CD8-positive, alpha-beta memory T cell (primary cell): ENCODE results near the gene PHYHIPL. TPM values are rescaled to one million over a fixed set of nuclear protein-coding genes. Genes with fewer than 3 reads are reported as not detected.

Source experiments
- CTCF ChIA-PET: fragments of 350-600 bp; sonication (Branson Sonifier 250); formaldehyde crosslinking; loops from one replicate; lab custom pipeline; 2021; ENCODE audit warnings: antibody characterized with exemption; lab: Charles Lee
- POLR2A ChIA-PET: fragments of 350-600 bp; sonication (Branson Sonifier 250); formaldehyde crosslinking; loops from one replicate; lab custom pipeline; 2021; ENCODE audit warnings: antibody characterized with exemption; lab: Charles Lee
- DNase-seq, 5 donors: peaks; one replicate each; pipeline versions ENCODE4 v3.0.0 to v3.0.0-alpha.2; 2020 to 2022; ENCODE audit warnings: mixed read lengths in 1 of 5
- H3K27ac ChIP-seq: one replicate; pipeline ENCODE4 v1.7.0; 2013; ENCODE audit warnings: low read depth, mild to moderate bottlenecking, low read length, moderate library complexity
- H3K27me3 ChIP-seq: 2 replicates; pipeline ENCODE4 v1.7.0; 2013; ENCODE audit warnings: low read length, mild to moderate bottlenecking; ENCODE audit not compliant: insufficient read depth, poor library complexity, severe bottlenecking
- H3K36me3 ChIP-seq: 2 replicates; pipeline ENCODE4 v1.7.0; 2013; ENCODE audit warnings: mild to moderate bottlenecking, low read length, moderate library complexity; ENCODE audit not compliant: insufficient read depth
- H3K4me1 ChIP-seq: 2 replicates; pipeline ENCODE4 v1.7.0; 2013; ENCODE audit warnings: mild to moderate bottlenecking, low read length, moderate library complexity; ENCODE audit not compliant: insufficient read depth
- H3K4me3 ChIP-seq: 2 replicates; pipeline ENCODE4 v1.7.0; 2013; ENCODE audit warnings: mild to moderate bottlenecking, low read length
- H3K9me3 ChIP-seq: 2 replicates; pipeline ENCODE4 v1.7.0; 2013; ENCODE audit warnings: mild to moderate bottlenecking, low read length
- H3K27ac Mint-ChIP-seq, 8 donors: one replicate each; pipeline ENCODE4 v1.8.0; 2020 to 2021; ENCODE audit warnings: mixed read lengths in 8 of 8, mild to moderate bottlenecking in 6 of 8, inconsistent platforms in 3 of 8, moderate library complexity in 3 of 8
- H3K27me3 Mint-ChIP-seq, 2 donors: one replicate each; pipeline ENCODE4 v1.8.0; 2020 to 2021; ENCODE audit warnings: mixed read lengths in 2 of 2, mild to moderate bottlenecking in 1 of 2, moderate library complexity in 1 of 2
- H3K36me3 Mint-ChIP-seq, 3 donors: one replicate each; pipeline ENCODE4 v1.8.0; 2020 to 2021; ENCODE audit warnings: mixed read lengths in 3 of 3, inconsistent platforms in 1 of 3, mild to moderate bottlenecking in 1 of 3
- H3K4me1 Mint-ChIP-seq, 3 donors: one replicate each; pipeline ENCODE4 v1.8.0; 2020 to 2021; ENCODE audit warnings: mixed read lengths in 3 of 3, inconsistent platforms in 1 of 3, mild to moderate bottlenecking in 1 of 3
- H3K4me3 Mint-ChIP-seq, 7 donors: one replicate each; pipeline ENCODE4 v1.8.0; 2020 to 2021; ENCODE audit warnings: mixed read lengths in 7 of 7, mild to moderate bottlenecking in 6 of 7, moderate library complexity in 4 of 7, inconsistent platforms in 2 of 7
- H3K9me3 Mint-ChIP-seq, 5 donors: one replicate each; pipeline ENCODE4 v1.8.0; 2020 to 2022; ENCODE audit warnings: mixed read lengths in 5 of 5, mild to moderate bottlenecking in 3 of 5, moderate library complexity in 2 of 5, inconsistent platforms in 1 of 5
- polyA plus RNA-seq: library from polyadenylated mRNA; unstranded; fragments of 300-500 nt; fragmentation: Illumina TruSeq; gene quantifications from one replicate; pipeline ENCODE4 v1.2.3, GENCODE V29; 2021
- total RNA-seq, 2 experiments: library from RNA; stranded (reverse); gene quantifications; one replicate each; pipeline ENCODE4 v1.2.3, GENCODE V29; 2021

Gene PHYHIPL
- total and polyA plus RNA-seq, 3 experiments from 2014 or later, result not detected

DNA sequence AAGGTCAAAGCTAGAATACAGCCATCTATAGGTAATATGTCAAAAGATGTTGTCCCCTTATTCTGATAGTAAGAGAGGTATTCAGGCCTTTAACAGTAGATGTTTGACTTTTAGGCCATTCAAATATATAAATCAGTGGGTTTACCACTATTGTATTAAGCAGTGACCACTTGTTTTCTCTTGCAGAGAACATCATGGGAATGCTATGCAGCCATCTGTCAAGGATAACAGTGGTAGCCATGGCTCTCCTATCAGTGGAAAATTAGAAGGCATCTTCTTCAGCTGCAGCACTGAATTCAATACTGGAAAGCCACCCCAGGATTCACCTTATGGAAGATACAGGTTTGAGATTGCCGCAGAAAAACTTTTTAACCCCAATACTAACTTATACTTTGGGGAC lies 68.4 kb downstream of the PHYHIPL start:
- H3K36me3 ChIP-seq, result no peaks in the 10 kb centered on the region
- Mint-ChIP-seq H3K4me1 (no peaks in the 10 kb centered on the region), H3K9me3 (peaks cover 0 to 4% (median 2%) of the 10 kb centered on the region in 5 donors), H3K27ac (no peak overlapping the region), H3K27me3 (no peaks in the 10 kb centered on the region), H3K4me3 (no peak overlapping the region), H3K36me3 (no peaks in the 10 kb centered on the region)
- no peaks in the 10 kb centered on the region for H3K9me3 ChIP-seq
- DNase-seq, result no peak
- POLR2A ChIA-PET, result no interaction called here
- H3K27me3 ChIP-seq, result no peaks in the 10 kb centered on the region
- no peaks in the 10 kb centered on the region for H3K4me1 ChIP-seq
- no peak overlapping the region for H3K4me3 ChIP-seq
- H3K27ac ChIP-seq, result no peak overlapping the region
- CTCF ChIA-PET, result no interaction called here

DNA sequence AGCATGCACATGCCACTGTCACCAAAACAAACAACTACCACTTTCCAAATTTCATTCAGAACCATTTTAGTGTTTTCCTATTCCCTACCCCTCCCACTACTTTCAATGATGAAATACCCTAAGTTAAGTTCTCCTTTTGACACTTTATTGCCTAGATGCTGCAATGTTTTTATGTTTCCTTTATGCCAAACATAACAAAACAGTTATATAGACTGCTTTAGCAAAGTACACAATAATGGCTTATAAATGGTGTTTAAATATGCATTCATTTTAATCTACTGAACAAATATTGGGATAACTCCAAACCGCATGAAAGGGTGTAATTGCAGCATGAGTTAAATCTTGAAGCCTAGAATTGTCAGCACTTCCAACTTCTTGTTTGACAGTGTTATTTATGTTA lies 69.2 kb downstream of the PHYHIPL start:
- ChIA-PET POLR2A (no interaction called here), CTCF (no interaction called here)
- no peak overlapping the region for H3K4me3 Mint-ChIP-seq
- no peak overlapping the region for H3K27ac ChIP-seq
- no peak overlapping the region for H3K4me3 ChIP-seq
- H3K9me3 Mint-ChIP-seq, result peaks cover 0 to 4% (median 2%) of the 10 kb centered on the region in 5 donors
- no peak overlapping the region for H3K27ac Mint-ChIP-seq
- H3K4me1 ChIP-seq, result no peaks in the 10 kb centered on the region
- no peak for DNase-seq
- H3K36me3 Mint-ChIP-seq, result no peaks in the 10 kb centered on the region
- H3K9me3 ChIP-seq, result no peaks in the 10 kb centered on the region
- no peaks in the 10 kb centered on the region for H3K27me3 ChIP-seq
- no peaks in the 10 kb centered on the region for H3K27me3 Mint-ChIP-seq
- H3K4me1 Mint-ChIP-seq, result no peaks in the 10 kb centered on the region
- H3K36me3 ChIP-seq, result no peaks in the 10 kb centered on the region

- Histone ChIP-seq H3K9me3 (no peaks in the 10 kb centered on the region), H3K4me1 (no peaks in the 10 kb centered on the region), H3K27ac (no peak overlapping the region), H3K27me3 (no peaks in the 10 kb centered on the region), H3K36me3 (no peaks in the 10 kb centered on the region), H3K4me3 (no peak overlapping the region)
- Mint-ChIP-seq H3K9me3 (peaks cover 0 to 5% (median 0%) of the 10 kb centered on the region in 5 donors), H3K36me3 (no peaks in the 10 kb centered on the region), H3K4me3 (no peak overlapping the region), H3K27me3 (no peaks in the 10 kb centered on the region), H3K4me1 (no peaks in the 10 kb centered on the region), H3K27ac (no peak overlapping the region)
- DNase-seq, result no peak
- ChIA-PET POLR2A (no interaction called here), CTCF (no interaction called here)
Observed at GRCh38 chr10:59252491-59252890, 76.0 kb downstream of the PHYHIPL start.

DNA sequence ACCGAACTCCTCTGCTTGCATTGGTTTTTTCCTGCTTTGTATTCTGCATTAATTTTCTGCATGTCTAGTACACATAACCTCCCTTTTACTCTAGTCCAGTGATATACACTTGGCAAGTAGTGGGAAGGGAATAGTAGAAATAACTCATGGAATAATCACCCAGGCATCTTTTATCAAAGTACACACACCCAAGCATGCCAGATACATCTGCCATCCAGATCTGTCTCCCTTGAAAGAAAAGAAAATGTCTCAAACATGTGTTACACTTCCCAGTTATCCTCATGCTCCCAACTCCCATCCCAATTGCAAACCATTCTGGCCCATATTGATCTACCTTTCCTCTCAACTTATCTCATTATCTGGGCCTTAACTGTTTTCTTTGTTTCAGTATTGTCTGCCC lies 79.0 kb downstream of the PHYHIPL start:
- ChIA-PET CTCF (no interaction called here), POLR2A (no interaction called here)
- Mint-ChIP-seq H3K27ac (no peak overlapping the region), H3K4me3 (no peak overlapping the region), H3K36me3 (no peaks in the 10 kb centered on the region), H3K27me3 (no peaks in the 10 kb centered on the region), H3K9me3 (peaks cover 0 to 3% (median 0%) of the 10 kb centered on the region in 5 donors), H3K4me1 (no peaks in the 10 kb centered on the region)
- Histone ChIP-seq H3K36me3 (no peaks in the 10 kb centered on the region), H3K27me3 (no peaks in the 10 kb centered on the region), H3K9me3 (no peaks in the 10 kb centered on the region), H3K27ac (no peak overlapping the region), H3K4me3 (no peak overlapping the region), H3K4me1 (no peaks in the 10 kb centered on the region)
- no peak for DNase-seq

GRCh38 chr10:59257224-59257623 lies 80.8 kb downstream of the PHYHIPL start:
- POLR2A ChIA-PET, result no interaction called here
- Histone ChIP-seq H3K4me3 (no peak overlapping the region), H3K27me3 (no peaks in the 10 kb centered on the region), H3K9me3 (no peaks in the 10 kb centered on the region), H3K36me3 (no peaks in the 10 kb centered on the region), H3K27ac (no peak overlapping the region), H3K4me1 (no peaks in the 10 kb centered on the region)
- CTCF ChIA-PET, result no interaction called here
- H3K4me1 Mint-ChIP-seq, result no peaks in the 10 kb centered on the region
- H3K27ac Mint-ChIP-seq, result no peak overlapping the region
- no peaks in the 10 kb centered on the region for H3K36me3 Mint-ChIP-seq
- no peak overlapping the region for H3K4me3 Mint-ChIP-seq
- H3K27me3 Mint-ChIP-seq, result no peaks in the 10 kb centered on the region
- no peak for DNase-seq
- H3K9me3 Mint-ChIP-seq, result peaks cover 0 to 3% (median 0%) of the 10 kb centered on the region in 5 donors

- H3K4me1 Mint-ChIP-seq, result no peaks in the 10 kb centered on the region
- Histone ChIP-seq H3K4me3 (no peak overlapping the region), H3K9me3 (no peaks in the 10 kb centered on the region), H3K27me3 (no peaks in the 10 kb centered on the region), H3K27ac (no peak overlapping the region), H3K36me3 (no peaks in the 10 kb centered on the region), H3K4me1 (no peaks in the 10 kb centered on the region)
- no peak overlapping the region for H3K4me3 Mint-ChIP-seq
- H3K27me3 Mint-ChIP-seq, result no peaks in the 10 kb centered on the region
- no peak overlapping the region for H3K27ac Mint-ChIP-seq
- H3K36me3 Mint-ChIP-seq, result no peaks in the 10 kb centered on the region
- POLR2A ChIA-PET, result no interaction called here
- DNase-seq, result no peak
- peaks cover 0 to 4% (median 0%) of the 10 kb centered on the region in 5 donors for H3K9me3 Mint-ChIP-seq
- CTCF ChIA-PET, result no interaction called here
Observed at GRCh38 chr10:59258890-59259289, 82.4 kb downstream of the PHYHIPL start.

DNA sequence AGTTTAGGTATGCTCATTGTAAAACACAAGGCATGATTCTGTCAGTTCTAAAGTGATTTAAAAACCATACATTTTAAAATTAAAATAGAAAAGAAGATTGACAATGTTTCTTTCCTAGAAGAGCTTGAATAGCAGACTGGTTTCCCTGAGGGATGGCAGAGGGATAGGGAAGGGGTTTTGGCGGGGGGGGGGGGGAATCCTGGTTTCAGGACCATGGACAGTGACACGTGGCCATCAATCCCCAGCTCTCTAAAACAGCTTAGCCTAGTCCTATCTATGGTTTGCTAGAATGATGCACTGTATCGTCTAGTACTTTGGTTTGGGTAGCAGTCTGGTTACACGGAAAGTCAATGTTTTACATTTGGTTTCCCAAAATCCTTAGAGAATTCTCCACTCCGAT lies 88.7 kb downstream of the PHYHIPL start:
- Histone ChIP-seq H3K36me3 (no peaks in the 10 kb centered on the region), H3K9me3 (no peaks in the 10 kb centered on the region), H3K4me3 (no peak overlapping the region), H3K27me3 (no peaks in the 10 kb centered on the region), H3K4me1 (no peaks in the 10 kb centered on the region), H3K27ac (no peak overlapping the region)
- peaks cover 0 to 1% (median 0%) of the 10 kb centered on the region in 3 donors for H3K36me3 Mint-ChIP-seq
- no peak overlapping the region for H3K27ac Mint-ChIP-seq
- H3K9me3 Mint-ChIP-seq, result peaks cover 2 to 8% (median 5%) of the 10 kb centered on the region in 5 donors
- no peaks in the 10 kb centered on the region for H3K4me1 Mint-ChIP-seq
- H3K27me3 Mint-ChIP-seq, result no peaks in the 10 kb centered on the region
- DNase-seq, result no peak
- CTCF ChIA-PET, result no interaction called here
- POLR2A ChIA-PET, result no interaction called here
- no peak overlapping the region for H3K4me3 Mint-ChIP-seq

- Histone ChIP-seq H3K4me3 (no peak overlapping the region), H3K27me3 (no peaks in the 10 kb centered on the region), H3K27ac (no peak overlapping the region), H3K36me3 (no peaks in the 10 kb centered on the region), H3K4me1 (no peaks in the 10 kb centered on the region), H3K9me3 (no peaks in the 10 kb centered on the region)
- POLR2A ChIA-PET, result no interaction called here
- Mint-ChIP-seq H3K4me3 (no peak overlapping the region), H3K9me3 (peaks cover 4 to 11% (median 8%) of the 10 kb centered on the region in 5 donors), H3K27me3 (no peaks in the 10 kb centered on the region), H3K4me1 (no peaks in the 10 kb centered on the region), H3K27ac (no peak overlapping the region), H3K36me3 (peaks cover 0 to 1% (median 0%) of the 10 kb centered on the region in 3 donors)
- CTCF ChIA-PET, result no interaction called here
- DNase-seq, result no peak
Observed at GRCh38 chr10:59266321-59266720, 89.9 kb downstream of the PHYHIPL start.

GRCh38 chr10:59268460-59268859 lies 92.0 kb downstream of the PHYHIPL start:
- ChIA-PET CTCF (interaction anchor here (0.5 kb wide), 1 partner anchor 23 kb away, joined by 3 read pairs; no protein-coding TSS in a partner anchor), POLR2A (no interaction called here)
- Mint-ChIP-seq H3K4me1 (no peaks in the 10 kb centered on the region), H3K9me3 (peaks cover 2 to 9% (median 7%) of the 10 kb centered on the region in 5 donors), H3K27me3 (no peaks in the 10 kb centered on the region), H3K4me3 (no peak overlapping the region), H3K27ac (no peak overlapping the region), H3K36me3 (peaks cover 0 to 1% (median 0%) of the 10 kb centered on the region in 3 donors)
- Histone ChIP-seq H3K36me3 (no peaks in the 10 kb centered on the region), H3K27me3 (no peaks in the 10 kb centered on the region), H3K9me3 (no peaks in the 10 kb centered on the region), H3K4me1 (no peaks in the 10 kb centered on the region), H3K27ac (no peak overlapping the region), H3K4me3 (no peak overlapping the region)
- no peak for DNase-seq
